ENCODE results near the gene CABLES2. TPM values are rescaled to one million over a fixed set of nuclear protein-coding genes. Genes with fewer than 3 reads are reported as not detected.

The CABLES2 gene
- total RNA-seq = 1.9 TPM

- peak; percentile 90 for DNase-seq
Observed at GRCh38 chr20:62407221-62407992, at the start of gene CABLES2. Gene CABLES2, minus strand, starts transcription at chr20:62407285. Its CDS starts 9 bp downstream, at chr20:62407276.

GRCh38 chr20:62455929-62456328, 48.8 kb upstream of the CABLES2 start:
- no peak for DNase-seq

GRCh38 chr20:62454904-62455636, 48.0 kb upstream of the CABLES2 start:
- DNase-seq = no peak

GRCh38 chr20:62453186-62453808, 46.2 kb upstream of the CABLES2 start:
- DNase-seq = no peak

GRCh38 chr20:62452475-62453095, 45.5 kb upstream of the CABLES2 start:
- no peak for DNase-seq

- no peak for DNase-seq
Observed at GRCh38 chr20:62451970-62452369, 44.9 kb upstream of the CABLES2 start.

GRCh38 chr20:62451156-62451767, 44.2 kb upstream of the CABLES2 start:
- DNase-seq = no peak

GRCh38 chr20:62449951-62450691, 43.0 kb upstream of the CABLES2 start:
- no peak for DNase-seq

- no peak for DNase-seq
Observed at GRCh38 chr20:62448788-62449187, 41.7 kb upstream of the CABLES2 start.

GRCh38 chr20:62448038-62448437, 41.0 kb upstream of the CABLES2 start:
- no peak for DNase-seq

GRCh38 chr20:62446888-62447869, 40.1 kb upstream of the CABLES2 start:
- DNase-seq = no peak

GRCh38 chr20:62446481-62446880, 39.4 kb upstream of the CABLES2 start:
- no peak for DNase-seq

- no peak for DNase-seq
Observed at GRCh38 chr20:62445553-62446340, 38.7 kb upstream of the CABLES2 start.

GRCh38 chr20:62444286-62444685, 37.2 kb upstream of the CABLES2 start:
- no peak for DNase-seq

GRCh38 chr20:62441987-62442539, 35.0 kb upstream of the CABLES2 start:
- DNase-seq = no peak

GRCh38 chr20:62439218-62439617, 32.1 kb upstream of the CABLES2 start:
- no peak for DNase-seq

GRCh38 chr20:62437927-62438326, 30.8 kb upstream of the CABLES2 start:
- no peak for DNase-seq

GRCh38 chr20:62437496-62437895, 30.4 kb upstream of the CABLES2 start:
- no peak for DNase-seq

- no peak for DNase-seq
Observed at GRCh38 chr20:62436692-62437091, 29.6 kb upstream of the CABLES2 start.

Measured in skin of body (tissue), 2 donors.